ENCODE data around the gene SCP2D1. TPM values are rescaled to one million over a fixed set of nuclear protein-coding genes. Genes with fewer than 3 reads are reported as not detected.

SCP2D1 gene
- total RNA-seq, 1 experiment from 2014 or later: not detected

GRCh38 chr20:18775633-18776032 lies 38.0 kb upstream of the SCP2D1 start (continued):
- TF ChIP-seq SRF (IDR thresholded peaks at IDR 0.05; ENCODE audit: low read depth) (no peak), ZFX (IDR thresholded peaks at IDR 0.05) (no peak), CBX3 (IDR thresholded peaks at IDR 0.05; ENCODE audit: low read depth) (no peak)

GRCh38 chr20:18778690-18779392 lies 34.7 kb upstream of the SCP2D1 start:
- no peaks in the 10 kb centered on the region for H3K9me2 ChIP-seq (ENCODE audit: insufficient read depth)
- BruUV-seq (replicated peaks): no TSS peak

More at GRCh38 chr20:18778690-18779392, 34.7 kb upstream of the SCP2D1 start:
- Histone ChIP-seq H3K4me3 (replicated peaks in 1 of 2; ENCODE audit: low read depth in 1 of 2, low read length in 2 of 2) (no peak overlapping the region), H3K79me2 (ENCODE audit: insufficient read depth, low read length) (no peaks in the 10 kb centered on the region), H3K27ac (ENCODE audit: low read depth, low read length) (no peak overlapping the region), H3K36me3 (ENCODE audit: control insufficient read depth in 1 of 2, insufficient read depth in 2 of 2, low read length in 2 of 2) (no peaks in the 10 kb centered on the region), H3K9me3 (ENCODE audit: control insufficient read depth in 1 of 2, insufficient read depth in 1 of 2, low read depth in 1 of 2, low read length in 2 of 2) (no peaks in the 10 kb centered on the region), H2AFZ (ENCODE audit: low read depth, low read length, poor library complexity, severe bottlenecking) (no peak overlapping the region), H3K27me3 (ENCODE audit: insufficient read depth, low read length) (0 out of 2 replicates have a peak, but pooled peaks cover 10% of the 10 kb centered on the region), H3K4me2 (ENCODE audit: low read length) (no peak overlapping the region), H3K4me1 (ENCODE audit: control insufficient read depth in 1 of 2, insufficient read depth in 2 of 2, low read length in 2 of 2) (no peaks in the 10 kb centered on the region), H3K9ac (ENCODE audit: low read length) (no peak overlapping the region), H4K20me1 (ENCODE audit: insufficient read depth) (no peaks in the 10 kb centered on the region)
- CTCF ChIA-PET: no interaction called here
- intact Hi-C loops (cut with micrococcal nuclease): no loop called here
- POLR2A ChIA-PET: no interaction called here
- DNase-seq (ENCODE audit: low read depth, low spot score): no peak
- TF ChIP-seq MAX (IDR thresholded peaks at IDR 0.05) (no peak), ZNF274 (IDR thresholded peaks at IDR 0.05; ENCODE audit: low read depth, low read length) (no peak), RAD21 (IDR thresholded peaks at IDR 0.05; ENCODE audit: low read depth) (no peak), SIN3A (IDR thresholded peaks at IDR 0.05; ENCODE audit: low read depth) (no peak), EZH2phosphoT487 (IDR thresholded peaks at IDR 0.05; ENCODE audit: borderline replicate concordance) (no peak), EZH2 (IDR thresholded peaks at IDR 0.05) (no peak), YY1 (IDR thresholded peaks at IDR 0.05; ENCODE audit: extremely low read depth, insufficient replicate concordance, low read depth, low read length) (no peak), ZFX (IDR thresholded peaks at IDR 0.05) (no peak), JUND (IDR thresholded peaks at IDR 0.05) (no peak), SP1 (IDR thresholded peaks at IDR 0.05; ENCODE audit: low read depth) (no peak), CBX3 (IDR thresholded peaks at IDR 0.05; ENCODE audit: low read depth) (no peak), POLR2A (IDR thresholded peaks at IDR 0.05; ENCODE audit: borderline replicate concordance, extremely low read depth, insufficient read depth, insufficient read length) (no peak)
- TF ChIP-seq, protein P1, sequence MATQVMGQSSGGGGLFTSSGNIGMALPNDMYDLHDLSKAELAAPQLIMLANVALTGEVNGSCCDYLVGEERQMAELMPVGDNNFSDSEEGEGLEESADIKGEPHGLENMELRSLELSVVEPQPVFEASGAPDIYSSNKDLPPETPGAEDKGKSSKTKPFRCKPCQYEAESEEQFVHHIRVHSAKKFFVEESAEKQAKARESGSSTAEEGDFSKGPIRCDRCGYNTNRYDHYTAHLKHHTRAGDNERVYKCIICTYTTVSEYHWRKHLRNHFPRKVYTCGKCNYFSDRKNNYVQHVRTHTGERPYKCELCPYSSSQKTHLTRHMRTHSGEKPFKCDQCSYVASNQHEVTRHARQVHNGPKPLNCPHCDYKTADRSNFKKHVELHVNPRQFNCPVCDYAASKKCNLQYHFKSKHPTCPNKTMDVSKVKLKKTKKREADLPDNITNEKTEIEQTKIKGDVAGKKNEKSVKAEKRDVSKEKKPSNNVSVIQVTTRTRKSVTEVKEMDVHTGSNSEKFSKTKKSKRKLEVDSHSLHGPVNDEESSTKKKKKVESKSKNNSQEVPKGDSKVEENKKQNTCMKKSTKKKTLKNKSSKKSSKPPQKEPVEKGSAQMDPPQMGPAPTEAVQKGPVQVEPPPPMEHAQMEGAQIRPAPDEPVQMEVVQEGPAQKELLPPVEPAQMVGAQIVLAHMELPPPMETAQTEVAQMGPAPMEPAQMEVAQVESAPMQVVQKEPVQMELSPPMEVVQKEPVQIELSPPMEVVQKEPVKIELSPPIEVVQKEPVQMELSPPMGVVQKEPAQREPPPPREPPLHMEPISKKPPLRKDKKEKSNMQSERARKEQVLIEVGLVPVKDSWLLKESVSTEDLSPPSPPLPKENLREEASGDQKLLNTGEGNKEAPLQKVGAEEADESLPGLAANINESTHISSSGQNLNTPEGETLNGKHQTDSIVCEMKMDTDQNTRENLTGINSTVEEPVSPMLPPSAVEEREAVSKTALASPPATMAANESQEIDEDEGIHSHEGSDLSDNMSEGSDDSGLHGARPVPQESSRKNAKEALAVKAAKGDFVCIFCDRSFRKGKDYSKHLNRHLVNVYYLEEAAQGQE (IDR thresholded peaks at IDR 0.05; ENCODE audit: low read depth): no peak
- TF ChIP-seq, protein P2, sequence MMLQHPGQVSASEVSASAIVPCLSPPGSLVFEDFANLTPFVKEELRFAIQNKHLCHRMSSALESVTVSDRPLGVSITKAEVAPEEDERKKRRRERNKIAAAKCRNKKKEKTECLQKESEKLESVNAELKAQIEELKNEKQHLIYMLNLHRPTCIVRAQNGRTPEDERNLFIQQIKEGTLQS (IDR thresholded peaks at IDR 0.05): no peak
- no peak for ATAC-seq
- RAD21 ChIA-PET (ENCODE audit: low non-redundant PET in 1 of 2, low total read pairs in 2 of 2, uncharacterized antibody in 2 of 2, unreplicated experiment in 2 of 2): no interaction called here
